Nephron progenitor cell (in vitro differentiated cells): ENCODE data around the gene FAM193B.

Experiments used
- DNase-seq: peaks from one replicate; pipeline ENCODE4 v3.0.0; 2021
- H3K27ac Mint-ChIP-seq: 2 replicates; pipeline ENCODE4 v1.8.0; 2021; ENCODE audit warnings: mild to moderate bottlenecking, moderate library complexity, mixed read lengths
- H3K27me3 Mint-ChIP-seq: 2 replicates; pipeline ENCODE4 v1.8.0; 2021; ENCODE audit warnings: mild to moderate bottlenecking, low read depth, mixed read lengths; ENCODE audit not compliant: poor library complexity
- H3K36me3 Mint-ChIP-seq: 2 replicates; pipeline ENCODE4 v1.8.0; 2021; ENCODE audit warnings: low read depth, mixed read lengths
- H3K4me1 Mint-ChIP-seq: 2 replicates; pipeline ENCODE4 v1.8.0; 2021; ENCODE audit warnings: mixed read lengths
- H3K4me3 Mint-ChIP-seq: 2 replicates; pipeline ENCODE4 v1.8.0; 2021; ENCODE audit warnings: mild to moderate bottlenecking, moderate library complexity, mixed read lengths
- H3K9me3 Mint-ChIP-seq: 2 replicates; pipeline ENCODE4 v1.8.0; 2021; ENCODE audit warnings: mild to moderate bottlenecking, moderate library complexity, mixed read lengths
- CTCF ChIP-seq: fragments of 200-600 bp; sonication (generic); IDR thresholded peaks from 2 replicates; pipeline ENCODE4 v1.5.0; 2021; ENCODE audit warnings: antibody characterized with exemption

The FAM193B gene

GRCh38 chr5:177542816-177543465 is 11.4 kb downstream of the FAM193B start:
- DNase-seq: no peak
- H3K36me3 Mint-ChIP-seq: peaks cover 36% of the 10 kb centered on the region
- no peak overlapping the region for H3K4me3 Mint-ChIP-seq
- H3K4me1 Mint-ChIP-seq: peaks cover 21% of the 10 kb centered on the region
- H3K27ac Mint-ChIP-seq: no peak overlapping the region
- no peak for TF ChIP-seq CTCF
- no peaks in the 10 kb centered on the region for H3K9me3 Mint-ChIP-seq
- peaks cover 2% of the 10 kb centered on the region for H3K27me3 Mint-ChIP-seq

GRCh38 chr5:177540438-177540837 is 13.9 kb downstream of the FAM193B start:
- H3K36me3 Mint-ChIP-seq: peaks cover 37% of the 10 kb centered on the region
- H3K9me3 Mint-ChIP-seq: no peaks in the 10 kb centered on the region
- H3K4me3 Mint-ChIP-seq: no peak overlapping the region
- peaks cover 2% of the 10 kb centered on the region for H3K27me3 Mint-ChIP-seq
- H3K27ac Mint-ChIP-seq: no peak overlapping the region
- H3K4me1 Mint-ChIP-seq: peaks cover 14% of the 10 kb centered on the region
- no peak for TF ChIP-seq CTCF
- DNase-seq: no peak

GRCh38 chr5:177539411-177539810 is 15.0 kb downstream of the FAM193B start:
- no peak overlapping the region for H3K4me3 Mint-ChIP-seq
- H3K9me3 Mint-ChIP-seq: no peaks in the 10 kb centered on the region
- DNase-seq: no peak
- peaks cover 43% of the 10 kb centered on the region for H3K36me3 Mint-ChIP-seq
- TF ChIP-seq CTCF: no peak
- H3K27ac Mint-ChIP-seq: peak overlapping the region; percentile 39
- peaks cover 2% of the 10 kb centered on the region for H3K27me3 Mint-ChIP-seq
- peaks cover 14% of the 10 kb centered on the region for H3K4me1 Mint-ChIP-seq

- Mint-ChIP-seq H3K27me3 (peaks cover 2% of the 10 kb centered on the region), H3K36me3 (peaks cover 45% of the 10 kb centered on the region), H3K4me1 (peaks cover 14% of the 10 kb centered on the region), H3K9me3 (no peaks in the 10 kb centered on the region), H3K4me3 (no peak overlapping the region), H3K27ac (peak overlapping the region; percentile 42)
- TF ChIP-seq CTCF: no peak
- DNase-seq: no peak
These were observed 15.5 kb downstream of the FAM193B start for GRCh38 chr5:177538876-177539275.

GRCh38 chr5:177537389-177538361 is 16.7 kb downstream of the FAM193B start:
- TF ChIP-seq CTCF: no peak
- Mint-ChIP-seq H3K36me3 (peaks cover 47% of the 10 kb centered on the region), H3K9me3 (no peaks in the 10 kb centered on the region), H3K27ac (peak overlapping the region; percentile 96), H3K4me3 (no peak overlapping the region), H3K27me3 (peaks cover 2% of the 10 kb centered on the region), H3K4me1 (peaks cover 14% of the 10 kb centered on the region)
- peak; percentile 19 for DNase-seq
